ENCODE measurements around the gene OSTF1.

DNA sequence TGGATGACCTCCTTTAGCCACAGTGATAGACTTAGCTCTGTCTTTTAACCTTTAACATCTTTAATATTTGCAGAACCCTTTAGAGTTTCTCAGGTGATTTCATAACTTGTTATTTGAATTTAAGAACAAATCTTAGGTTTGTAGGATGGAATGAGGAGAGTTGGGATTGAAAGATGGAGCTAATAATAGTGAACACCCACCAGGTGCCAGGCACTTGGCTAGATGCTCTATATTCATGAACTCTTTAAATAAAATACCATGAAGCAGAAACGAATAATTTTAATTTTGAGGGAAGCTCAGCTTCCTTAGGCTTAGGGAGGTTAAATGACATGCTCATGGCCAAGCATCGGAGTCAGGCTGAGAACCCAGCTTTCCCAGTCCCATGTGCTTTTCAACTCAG lies 40.8 kb upstream of the OSTF1 start:
- TF ChIP-seq, protein P1, sequence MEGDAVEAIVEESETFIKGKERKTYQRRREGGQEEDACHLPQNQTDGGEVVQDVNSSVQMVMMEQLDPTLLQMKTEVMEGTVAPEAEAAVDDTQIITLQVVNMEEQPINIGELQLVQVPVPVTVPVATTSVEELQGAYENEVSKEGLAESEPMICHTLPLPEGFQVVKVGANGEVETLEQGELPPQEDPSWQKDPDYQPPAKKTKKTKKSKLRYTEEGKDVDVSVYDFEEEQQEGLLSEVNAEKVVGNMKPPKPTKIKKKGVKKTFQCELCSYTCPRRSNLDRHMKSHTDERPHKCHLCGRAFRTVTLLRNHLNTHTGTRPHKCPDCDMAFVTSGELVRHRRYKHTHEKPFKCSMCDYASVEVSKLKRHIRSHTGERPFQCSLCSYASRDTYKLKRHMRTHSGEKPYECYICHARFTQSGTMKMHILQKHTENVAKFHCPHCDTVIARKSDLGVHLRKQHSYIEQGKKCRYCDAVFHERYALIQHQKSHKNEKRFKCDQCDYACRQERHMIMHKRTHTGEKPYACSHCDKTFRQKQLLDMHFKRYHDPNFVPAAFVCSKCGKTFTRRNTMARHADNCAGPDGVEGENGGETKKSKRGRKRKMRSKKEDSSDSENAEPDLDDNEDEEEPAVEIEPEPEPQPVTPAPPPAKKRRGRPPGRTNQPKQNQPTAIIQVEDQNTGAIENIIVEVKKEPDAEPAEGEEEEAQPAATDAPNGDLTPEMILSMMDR (conservative IDR thresholded peaks at IDR 0.05 in 1 of 2, IDR thresholded peaks at IDR 0.05 in 1 of 2; ENCODE audit: extremely low read depth in 1 of 2, insufficient read depth in 1 of 2, low read depth in 1 of 2, low read length in 2 of 2) = no peak
- no peak for TF ChIP-seq EZH2 (IDR thresholded peaks at IDR 0.05; ENCODE audit: borderline replicate concordance, low read length)

Data from mammary epithelial cell (primary cell).